ENCODE measurements around the gene POU3F3.

POU3F3 gene

DNA sequence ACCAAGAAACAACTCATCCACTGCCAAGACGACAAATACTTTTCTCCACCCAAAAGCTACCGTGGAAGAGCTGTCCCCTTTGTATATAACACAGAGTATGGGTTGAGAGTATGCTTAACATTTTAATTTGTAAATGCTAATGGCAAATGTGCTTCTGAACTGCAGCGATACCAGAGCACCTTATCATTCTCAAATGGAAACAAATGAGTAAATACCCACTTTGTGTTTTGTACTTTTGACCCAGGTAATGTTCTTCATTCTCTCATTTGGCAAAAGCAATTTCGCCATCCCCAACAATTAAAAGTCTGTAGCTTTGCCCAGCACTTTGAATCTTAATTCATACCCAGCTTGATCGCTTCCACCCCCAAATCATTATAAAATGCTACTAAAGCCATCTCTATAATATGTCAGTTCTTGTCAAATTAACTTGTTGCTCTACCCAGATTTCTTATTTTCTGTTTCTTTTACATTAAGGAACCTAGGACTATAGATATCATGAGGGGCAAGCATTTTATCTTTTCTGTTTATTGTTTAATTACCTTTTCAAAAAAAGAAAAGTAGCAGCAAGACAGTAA, 6.2 kb upstream of the POU3F3 start:
- FAIRE-seq = no peak

DNA sequence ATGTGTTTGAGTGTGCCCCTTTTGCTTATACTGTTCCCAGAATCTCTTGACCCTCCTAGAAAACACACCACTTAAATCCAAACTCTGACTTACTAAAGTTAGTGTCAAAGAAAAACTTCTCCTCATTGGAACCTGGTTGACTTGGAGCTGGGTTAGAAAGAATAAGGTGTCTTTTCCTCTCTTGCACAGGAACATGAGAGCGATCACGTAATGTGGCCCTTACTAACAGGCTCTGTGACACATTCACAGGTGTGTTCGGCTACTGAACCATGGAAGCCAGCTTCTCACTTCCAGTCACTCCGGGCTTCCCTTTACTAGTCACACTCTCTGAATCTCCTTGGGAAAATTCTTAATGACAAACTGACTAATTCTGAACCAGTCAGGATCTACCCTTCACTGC, 5.4 kb upstream of the POU3F3 start:
- no peak for FAIRE-seq

DNA sequence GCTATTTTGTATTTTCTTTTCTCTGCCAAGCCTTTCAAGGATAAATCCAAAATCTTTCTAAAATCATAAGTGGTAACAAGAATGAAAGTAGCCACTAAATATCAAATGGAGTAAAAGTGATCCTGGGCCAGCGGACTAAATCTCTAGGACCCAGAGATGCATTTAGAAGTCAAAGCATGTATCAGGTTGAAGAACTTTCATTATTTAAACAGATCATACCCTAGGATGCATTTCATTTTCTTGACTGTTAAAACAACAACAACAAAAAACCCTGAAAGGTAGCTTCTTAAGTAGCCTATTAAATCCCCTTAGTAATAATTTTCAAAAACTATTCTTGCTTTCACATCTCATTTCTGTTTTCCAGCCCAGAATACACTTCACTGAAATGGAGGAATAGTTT, 4.8 kb upstream of the POU3F3 start:
- FAIRE-seq = no peak

DNA sequence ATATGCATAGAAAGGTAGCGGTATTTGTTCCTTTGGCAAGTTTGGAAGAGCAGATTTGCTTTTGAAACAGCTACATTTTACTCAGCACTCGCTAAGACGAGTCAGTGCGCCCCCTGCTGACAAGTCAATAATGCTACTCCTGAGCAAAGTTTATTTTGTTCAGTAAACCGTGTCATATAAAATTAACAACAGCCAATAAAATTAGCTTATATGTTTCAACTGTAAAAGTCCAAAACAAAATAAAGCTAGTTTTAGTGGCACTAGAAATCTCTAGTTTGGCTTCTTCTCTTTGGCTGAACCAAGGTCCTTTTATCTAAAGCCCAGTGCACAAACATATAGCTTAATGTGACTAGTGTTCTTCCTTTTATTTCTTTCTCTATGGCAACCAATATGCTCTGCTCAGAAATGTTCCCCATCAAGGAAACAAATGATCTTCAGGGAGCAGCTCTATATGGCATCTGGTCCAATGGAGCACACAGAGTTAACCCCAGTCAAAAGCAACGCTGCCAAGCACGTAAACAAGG, 4.2 kb upstream of the POU3F3 start:
- no peak for FAIRE-seq

DNA sequence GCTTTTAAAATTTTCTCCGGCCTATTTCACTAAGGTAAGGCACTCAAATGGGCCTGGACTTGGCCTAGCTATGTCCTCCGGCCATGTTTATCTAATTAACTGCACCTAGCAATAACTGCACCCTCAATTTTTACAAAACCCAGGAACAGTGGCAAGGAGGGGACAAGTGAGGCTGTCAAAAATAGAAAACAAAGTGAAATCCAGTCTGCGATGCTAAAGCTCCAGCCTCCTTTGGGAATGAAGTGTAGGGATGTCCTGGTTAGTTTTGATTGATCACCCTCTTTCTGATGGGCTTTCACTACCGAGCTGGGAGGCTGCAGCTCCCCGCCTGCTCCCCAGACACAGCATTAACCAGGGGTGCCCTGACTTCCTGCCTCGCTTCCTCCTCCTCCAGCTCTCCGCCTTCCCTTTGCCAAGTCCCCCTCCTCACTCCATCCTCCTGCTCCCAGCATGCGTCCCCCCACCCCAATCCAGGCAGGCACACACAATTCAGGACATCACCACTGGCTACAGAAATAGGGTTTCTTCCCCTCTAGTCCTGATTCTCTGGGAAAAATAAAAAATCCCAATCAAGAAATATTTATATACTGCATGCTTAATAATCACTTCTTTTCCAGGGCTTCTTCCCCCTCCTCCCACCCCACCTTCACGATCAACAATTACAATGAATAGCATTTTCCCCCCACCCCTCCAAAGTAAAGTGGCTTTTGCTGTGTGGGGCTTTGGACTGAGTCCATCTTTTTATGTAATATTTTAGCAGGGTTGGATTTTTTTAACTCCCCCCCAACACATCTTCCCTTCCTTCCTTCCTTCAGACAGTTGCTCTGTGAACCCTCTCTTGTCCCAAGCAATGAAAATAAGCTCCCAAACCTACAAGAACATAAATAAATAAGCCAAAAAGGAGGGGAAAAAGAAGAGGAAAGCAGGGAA, 3.3 kb upstream of the POU3F3 start:
- no peak for FAIRE-seq

DNA sequence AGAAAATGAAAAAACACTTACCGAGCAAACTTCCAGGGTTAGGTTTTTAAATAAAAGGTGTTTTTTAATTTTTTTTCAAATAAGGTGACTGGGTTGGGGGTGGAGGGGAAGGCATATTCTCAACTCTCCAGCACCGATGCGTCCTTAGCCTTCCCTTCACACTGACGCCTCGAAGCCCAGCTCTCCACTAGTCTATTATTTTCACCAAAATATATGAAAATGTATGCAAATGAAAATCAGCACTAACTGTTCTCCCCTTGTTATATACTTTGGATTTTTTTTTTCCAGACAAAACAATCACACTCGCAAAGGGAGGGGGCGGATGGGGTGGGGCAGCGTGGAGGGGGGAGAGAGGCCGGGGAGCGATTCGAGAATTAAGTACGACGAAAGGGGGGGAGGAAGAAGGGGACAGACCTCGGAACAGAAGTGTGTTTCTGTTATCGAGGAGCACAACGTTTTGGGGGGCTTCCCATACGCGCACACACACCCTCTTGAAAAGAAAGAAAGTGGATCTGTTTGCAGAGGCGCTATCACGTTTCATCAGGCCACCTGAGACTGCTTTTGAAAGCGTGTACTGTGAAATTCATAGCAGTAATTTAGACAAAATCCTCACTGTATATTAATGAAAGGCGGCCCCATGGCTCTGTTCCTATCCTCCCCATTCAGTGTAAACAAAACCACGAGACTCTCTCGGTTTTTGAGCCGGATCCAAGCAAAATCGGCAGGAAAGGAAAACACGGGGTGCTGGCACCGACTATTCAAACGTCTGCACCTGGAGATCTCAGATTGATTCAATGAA, 2.4 kb upstream of the POU3F3 start:
- no peak for FAIRE-seq

DNA sequence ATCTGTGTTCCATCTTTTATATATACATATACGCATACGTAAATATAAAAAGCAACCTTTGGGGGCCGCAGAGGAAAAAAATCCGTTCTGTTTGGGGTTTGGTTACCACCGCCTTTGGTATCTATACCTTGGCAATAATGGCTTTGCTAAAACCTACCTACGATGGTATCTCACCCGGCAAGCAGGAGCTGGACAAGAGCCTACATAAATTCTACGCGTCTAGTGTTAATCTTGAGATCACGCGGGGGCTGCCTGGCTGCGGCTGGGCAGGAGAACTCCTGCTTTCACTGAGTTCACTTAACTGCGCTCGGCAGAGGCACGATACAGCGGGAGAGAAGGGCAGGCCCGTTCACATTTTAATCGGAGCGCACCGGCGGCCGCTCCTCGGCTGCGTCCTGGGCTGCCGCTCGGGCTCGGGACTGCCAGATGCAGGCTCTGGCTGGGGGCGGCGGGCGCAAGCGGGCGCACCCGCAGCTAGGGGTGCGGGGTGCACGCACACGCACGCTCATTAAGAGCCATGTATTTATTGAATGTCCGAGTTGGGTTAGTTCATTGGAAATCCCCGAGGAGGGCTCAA, 1.7 kb upstream of the POU3F3 start:
- no peak for FAIRE-seq

DNA sequence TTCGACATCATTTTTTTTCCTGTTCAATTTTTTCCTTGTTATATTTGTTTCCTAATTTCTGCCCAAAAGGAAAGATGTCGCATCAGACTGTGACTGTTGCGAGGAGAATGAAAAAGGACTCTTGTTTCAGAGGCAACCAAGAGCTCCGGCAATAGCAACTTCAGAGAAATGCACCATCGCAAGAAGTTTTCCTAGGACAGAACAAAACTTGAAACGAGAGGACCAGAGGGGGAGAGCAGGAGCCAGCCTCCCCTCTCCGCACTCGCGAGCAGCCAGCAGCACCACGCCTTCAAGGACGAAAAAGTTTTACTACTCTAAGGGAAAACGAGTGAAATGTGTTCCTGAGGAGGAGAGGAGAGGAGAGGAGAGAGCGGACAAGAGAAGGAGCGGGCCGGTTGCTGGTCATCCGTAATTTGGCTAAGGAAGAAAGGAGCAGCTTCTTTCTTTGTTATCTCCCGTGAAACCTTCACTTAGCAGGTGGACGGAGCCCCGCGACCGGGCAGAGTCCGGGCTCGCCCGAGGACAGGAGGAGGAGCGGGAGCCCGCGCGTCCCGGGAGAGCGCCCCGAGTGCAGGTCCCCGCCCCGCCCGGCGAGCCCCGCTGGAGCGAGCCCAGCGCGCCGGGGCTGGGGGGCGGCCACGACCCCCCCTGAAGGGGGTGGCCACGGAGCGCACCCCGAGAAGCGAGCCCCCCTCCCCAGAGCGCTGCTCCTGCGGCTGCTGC, 744 bp downstream of the POU3F3 start:
- no peak for FAIRE-seq

DNA sequence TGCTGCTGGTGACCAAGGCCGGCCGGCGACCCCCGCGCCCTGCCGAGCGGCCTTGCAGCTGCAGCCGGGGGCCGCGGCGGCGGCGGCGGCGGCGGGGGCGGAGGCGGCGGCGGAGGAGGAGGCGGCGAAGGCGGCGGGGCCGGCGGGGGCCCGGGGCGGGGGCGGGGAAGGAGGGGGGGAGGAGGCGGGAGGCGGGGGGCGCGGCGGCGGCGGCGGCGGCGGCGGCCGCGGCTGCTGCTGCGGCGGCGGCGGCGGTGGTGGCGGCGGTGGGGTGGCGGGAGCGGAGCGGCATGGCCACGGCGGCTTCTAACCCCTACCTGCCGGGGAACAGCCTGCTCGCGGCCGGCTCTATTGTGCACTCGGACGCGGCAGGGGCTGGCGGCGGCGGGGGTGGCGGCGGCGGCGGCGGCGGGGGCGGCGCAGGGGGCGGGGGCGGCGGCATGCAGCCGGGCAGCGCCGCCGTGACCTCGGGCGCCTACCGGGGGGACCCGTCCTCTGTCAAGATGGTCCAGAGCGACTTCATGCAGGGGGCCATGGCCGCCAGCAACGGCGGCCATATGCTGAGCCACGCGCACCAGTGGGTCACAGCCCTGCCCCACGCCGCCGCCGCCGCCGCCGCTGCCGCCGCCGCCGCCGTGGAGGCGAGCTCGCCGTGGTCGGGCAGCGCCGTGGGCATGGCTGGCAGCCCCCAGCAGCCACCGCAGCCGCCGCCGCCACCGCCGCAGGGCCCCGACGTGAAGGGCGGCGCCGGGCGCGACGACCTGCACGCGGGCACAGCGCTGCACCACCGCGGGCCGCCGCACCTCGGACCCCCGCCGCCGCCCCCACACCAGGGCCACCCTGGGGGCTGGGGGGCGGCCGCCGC, 1.5 kb downstream of the POU3F3 start:
- no peak for FAIRE-seq

DNA sequence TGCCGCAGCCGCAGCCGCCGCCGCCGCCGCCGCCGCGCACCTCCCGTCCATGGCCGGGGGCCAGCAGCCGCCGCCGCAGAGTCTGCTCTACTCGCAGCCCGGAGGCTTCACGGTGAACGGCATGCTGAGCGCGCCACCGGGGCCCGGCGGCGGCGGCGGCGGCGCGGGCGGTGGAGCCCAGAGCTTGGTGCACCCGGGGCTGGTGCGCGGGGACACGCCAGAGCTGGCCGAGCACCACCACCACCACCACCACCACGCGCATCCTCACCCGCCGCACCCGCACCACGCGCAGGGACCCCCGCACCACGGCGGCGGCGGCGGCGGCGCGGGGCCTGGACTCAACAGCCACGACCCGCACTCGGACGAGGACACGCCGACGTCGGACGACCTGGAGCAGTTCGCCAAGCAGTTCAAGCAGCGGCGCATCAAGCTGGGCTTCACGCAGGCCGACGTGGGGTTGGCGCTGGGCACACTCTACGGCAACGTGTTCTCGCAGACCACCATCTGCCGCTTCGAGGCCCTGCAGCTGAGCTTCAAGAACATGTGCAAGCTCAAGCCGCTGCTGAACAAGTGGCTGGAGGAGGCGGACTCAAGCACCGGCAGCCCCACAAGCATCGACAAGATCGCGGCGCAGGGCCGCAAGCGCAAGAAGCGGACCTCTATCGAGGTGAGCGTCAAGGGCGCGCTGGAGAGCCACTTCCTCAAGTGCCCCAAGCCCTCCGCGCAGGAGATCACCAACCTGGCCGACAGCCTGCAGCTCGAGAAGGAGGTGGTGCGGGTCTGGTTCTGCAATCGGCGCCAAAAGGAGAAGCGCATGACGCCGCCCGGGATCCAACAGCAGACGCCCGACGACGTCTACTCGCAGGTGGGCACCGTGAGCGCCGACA, 2.4 kb downstream of the POU3F3 start:
- no peak for FAIRE-seq

DNA sequence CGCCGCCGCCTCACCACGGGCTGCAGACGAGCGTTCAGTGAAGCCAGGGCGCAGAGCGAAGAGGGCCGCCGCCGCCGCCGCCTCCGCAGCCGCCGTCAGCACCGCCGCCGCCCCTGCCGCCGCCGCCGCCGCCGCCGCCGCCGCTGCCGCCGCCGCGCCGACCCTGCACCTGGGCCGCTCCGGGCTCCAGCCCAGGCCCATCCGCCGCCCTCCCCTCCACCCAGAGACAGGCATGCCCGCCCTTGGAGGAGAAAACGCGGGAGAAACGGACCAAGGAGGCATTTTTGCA, 3.0 kb downstream of the POU3F3 start:
- no peak for FAIRE-seq

DNA sequence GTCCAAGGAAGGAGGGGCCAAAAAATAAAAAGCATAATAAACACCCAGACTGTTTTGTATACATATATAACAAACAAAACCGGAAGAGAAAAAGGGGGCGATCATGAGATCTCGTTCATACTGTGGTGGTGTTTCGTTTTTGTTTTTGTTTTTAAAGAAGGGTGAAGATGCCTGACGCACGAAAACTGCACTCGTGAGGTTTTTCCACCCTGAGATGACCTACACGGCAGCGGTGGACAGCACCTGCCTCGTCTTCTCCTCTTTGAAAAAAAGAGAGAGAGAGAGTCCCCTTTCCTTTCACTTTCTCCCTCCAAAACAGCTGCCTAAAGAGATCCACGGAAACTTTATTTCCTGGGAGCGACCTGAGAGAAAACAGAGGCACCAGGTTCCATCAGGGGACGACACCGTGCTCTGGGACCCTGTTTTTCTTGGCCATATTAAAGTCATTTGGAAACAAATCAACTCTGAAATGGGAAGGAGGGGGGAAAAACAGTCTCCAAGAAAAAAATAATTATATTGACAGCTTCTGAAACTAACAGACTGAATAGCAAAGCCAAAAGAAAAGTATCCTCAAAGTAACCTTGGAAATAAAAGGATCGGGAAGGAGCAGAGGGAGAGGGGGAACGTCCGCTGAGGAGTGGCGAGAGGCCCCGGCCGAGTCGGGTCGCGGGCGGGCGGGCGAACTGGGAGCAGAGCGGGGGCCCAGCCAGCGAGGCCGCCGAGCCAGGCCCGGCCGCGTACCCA, 3.5 kb downstream of the POU3F3 start:
- FAIRE-seq = no peak

DNA sequence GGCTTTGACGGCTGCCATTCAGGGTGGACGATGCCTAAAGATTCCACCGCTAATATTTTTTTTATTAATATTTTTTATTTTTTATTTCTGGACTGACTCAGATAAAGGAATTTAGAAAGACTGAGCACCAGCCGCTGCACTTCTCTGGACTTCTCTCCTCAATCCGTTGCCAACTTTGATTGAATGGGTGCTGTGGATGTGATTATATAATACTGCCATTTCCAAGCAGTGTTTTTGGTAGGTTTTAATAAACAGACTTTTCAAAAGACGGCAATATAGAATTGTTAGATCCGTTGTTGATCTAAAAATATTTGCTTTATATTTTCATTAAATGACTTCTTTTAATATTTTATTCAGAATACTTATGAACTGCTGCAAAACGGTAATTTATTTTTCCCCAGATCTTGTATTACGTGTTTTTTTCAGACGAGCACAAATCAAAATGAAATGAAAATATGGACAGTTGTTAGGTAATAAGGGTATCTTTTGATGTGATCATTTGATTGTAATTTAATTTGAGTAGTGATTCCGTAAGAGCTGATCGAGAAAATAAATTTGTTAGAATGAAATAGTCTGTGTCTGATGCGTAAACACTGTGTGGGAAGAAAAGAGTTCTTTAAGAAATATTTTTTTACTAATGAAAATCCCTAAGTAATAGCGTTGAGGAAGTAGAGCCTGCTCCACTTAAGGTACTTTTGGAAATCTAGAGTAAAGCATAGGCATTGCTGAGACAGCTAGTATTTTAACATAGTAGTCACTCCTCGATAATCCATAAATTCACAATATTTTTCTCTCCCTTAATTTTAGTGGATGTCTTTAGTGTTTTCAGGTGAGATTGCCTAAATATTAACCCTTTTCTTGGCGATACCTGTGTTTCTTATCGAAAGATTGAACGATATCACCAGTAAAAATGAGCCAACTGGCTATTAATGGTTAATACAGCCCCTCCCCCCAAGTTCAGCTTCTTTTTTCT, 4.4 kb downstream of the POU3F3 start:
- FAIRE-seq = no peak

DNA sequence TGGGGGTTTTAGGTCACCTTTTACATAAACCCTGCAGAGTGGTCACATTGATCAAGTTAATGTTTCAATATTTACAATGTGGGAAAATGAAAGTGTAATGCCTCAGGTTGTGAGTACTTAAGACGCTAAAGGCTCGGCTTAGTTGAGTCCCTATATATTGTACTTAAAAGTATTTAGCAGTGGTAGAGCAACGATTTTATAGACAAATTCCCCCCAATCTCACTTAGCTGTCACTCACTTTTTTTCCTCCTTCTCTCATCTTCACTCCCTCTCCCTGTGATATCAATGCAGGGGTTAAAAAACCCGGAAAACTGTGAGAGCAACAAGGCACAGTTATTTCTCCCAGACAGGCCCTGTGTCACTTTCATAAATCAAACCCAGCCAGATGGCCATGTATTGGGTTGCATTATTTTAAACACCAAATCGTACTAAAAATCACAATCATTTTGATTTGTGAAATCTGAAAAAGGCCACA, 5.4 kb downstream of the POU3F3 start:
- FAIRE-seq = no peak

DNA sequence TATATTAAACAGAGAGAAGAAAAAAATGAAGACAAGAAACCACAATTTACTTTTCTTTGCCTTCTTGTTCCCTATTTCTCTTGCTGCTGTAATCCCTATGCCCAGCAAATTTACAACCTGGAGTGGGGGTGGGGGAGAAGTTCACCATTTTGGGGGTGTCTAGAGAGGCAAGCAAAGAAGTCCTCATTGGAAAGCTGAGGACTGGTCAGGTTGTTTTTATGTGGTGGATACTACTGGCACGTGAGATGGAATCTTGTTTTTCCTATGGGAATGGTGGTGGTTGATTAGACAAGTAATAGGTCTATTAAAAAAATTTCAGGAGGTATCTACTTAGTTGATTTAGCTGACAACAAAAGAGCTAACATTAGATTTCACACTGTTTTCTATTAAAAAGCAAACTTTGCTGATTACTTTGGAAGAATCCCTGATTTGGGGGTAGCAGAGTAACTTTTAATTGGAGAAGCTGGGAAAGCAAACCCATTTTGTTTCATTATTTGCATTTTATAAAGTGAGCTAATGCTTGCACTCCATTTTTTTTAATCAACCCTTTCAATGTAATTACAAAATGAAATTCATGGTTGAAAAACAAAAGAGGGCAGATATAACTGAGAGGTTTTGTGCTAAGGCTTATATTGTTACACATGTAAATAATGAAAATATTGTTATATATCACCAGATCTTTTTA, 6.0 kb downstream of the POU3F3 start:
- no peak for FAIRE-seq

DNA sequence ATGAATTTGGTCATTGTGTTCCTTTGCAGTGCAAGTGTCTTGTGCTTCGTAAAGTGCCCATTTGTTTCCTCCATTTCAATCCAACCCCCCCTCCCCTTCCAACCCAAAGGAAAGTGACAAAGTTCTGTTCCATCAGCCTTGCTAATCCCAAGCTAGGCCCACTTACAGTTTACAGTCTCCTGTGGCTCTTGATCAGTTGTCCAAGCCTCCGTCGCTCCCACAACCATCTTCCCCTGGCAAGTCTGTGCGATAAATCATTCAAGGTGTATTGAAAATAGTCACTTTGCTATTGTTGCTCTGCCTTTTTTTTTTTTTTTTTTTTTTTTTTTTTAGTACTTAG, 6.5 kb downstream of the POU3F3 start:
- FAIRE-seq = no peak

DNA sequence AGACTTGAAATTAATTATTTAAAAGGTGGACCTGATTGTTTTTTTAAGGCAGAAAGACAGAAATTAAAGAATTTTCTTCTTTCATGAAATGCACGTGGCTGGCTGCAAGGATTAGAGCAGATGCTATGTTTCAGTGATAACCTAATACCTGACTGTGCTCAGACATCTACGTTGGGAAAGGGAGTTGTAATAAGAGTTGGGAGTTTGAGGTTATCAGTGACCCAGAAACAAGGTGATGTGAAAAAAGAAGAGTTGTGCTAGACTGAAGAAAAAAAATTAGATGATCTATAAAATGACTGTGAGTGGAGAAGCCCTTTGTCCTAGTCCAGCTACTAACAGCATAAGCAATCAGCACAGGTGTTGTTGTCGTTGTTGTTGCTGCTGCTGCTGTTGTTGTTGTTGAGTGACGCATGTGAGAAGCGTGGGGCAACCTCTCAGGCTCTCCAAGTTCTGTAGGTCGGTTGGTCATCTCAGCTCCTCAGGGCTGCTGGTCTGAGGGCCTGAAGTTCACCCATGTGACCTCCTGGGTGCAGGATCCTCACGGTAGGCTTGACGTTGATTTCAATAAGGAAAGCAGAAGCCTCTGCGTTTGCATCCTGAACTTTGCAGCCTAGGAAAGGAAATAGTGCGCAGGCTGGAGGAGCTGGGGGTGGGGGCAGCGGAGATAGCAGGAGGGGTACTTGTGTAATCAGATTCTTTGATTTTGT, 7.6 kb downstream of the POU3F3 start:
- no peak for FAIRE-seq
